GM12801 (cell line): ENCODE measurements around the gene YIF1A.

Experiments used
- TF ChIP-seq, protein P1 (sequence below): IDR thresholded peaks from one replicate; pipeline ENCODE4 v1.5.1; 2011; ENCODE audit warnings: control low read depth; ENCODE audit not compliant: insufficient read length; ENCODE audit errors: extremely low read depth

YIF1A gene

DNA sequence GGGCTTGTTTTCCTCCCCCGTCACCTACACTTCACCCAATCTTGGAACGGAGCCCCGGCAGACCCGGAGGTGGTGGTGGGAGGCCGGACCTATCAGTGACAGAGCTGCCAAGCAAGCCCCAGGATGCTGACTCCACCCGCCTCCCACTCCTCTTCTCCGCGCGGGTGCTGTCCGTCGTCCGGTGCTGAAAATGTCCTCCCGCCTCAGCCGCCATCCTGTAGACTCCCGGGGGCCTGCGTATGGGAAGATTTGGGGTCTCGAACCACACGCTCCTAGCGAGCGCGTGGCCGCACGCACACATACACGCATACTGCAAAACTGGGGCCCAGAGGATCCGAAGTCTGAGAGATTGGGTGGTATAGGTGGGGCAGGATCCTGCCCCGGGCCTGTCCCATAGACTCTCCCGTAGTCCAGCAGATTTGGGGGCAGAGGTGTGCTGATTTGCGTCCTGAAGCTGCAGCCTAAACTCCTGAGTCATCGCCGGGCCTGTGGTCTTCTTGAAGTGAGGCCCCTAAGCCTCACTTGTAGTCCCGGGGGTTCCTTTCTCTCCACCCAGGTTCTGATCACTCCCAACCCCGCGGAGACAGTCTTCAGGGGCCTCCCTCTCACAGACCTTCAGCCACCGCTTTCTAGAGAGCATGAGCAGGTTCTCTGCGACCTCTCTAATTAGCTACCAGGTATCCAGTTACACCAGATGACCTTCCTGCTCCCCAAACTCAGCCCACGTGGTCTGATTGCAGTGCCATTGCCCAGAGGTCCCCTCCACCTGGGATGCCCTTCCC lies 796 bp upstream of the YIF1A start:
- TF ChIP-seq, protein P1, sequence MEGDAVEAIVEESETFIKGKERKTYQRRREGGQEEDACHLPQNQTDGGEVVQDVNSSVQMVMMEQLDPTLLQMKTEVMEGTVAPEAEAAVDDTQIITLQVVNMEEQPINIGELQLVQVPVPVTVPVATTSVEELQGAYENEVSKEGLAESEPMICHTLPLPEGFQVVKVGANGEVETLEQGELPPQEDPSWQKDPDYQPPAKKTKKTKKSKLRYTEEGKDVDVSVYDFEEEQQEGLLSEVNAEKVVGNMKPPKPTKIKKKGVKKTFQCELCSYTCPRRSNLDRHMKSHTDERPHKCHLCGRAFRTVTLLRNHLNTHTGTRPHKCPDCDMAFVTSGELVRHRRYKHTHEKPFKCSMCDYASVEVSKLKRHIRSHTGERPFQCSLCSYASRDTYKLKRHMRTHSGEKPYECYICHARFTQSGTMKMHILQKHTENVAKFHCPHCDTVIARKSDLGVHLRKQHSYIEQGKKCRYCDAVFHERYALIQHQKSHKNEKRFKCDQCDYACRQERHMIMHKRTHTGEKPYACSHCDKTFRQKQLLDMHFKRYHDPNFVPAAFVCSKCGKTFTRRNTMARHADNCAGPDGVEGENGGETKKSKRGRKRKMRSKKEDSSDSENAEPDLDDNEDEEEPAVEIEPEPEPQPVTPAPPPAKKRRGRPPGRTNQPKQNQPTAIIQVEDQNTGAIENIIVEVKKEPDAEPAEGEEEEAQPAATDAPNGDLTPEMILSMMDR: no peak

DNA sequence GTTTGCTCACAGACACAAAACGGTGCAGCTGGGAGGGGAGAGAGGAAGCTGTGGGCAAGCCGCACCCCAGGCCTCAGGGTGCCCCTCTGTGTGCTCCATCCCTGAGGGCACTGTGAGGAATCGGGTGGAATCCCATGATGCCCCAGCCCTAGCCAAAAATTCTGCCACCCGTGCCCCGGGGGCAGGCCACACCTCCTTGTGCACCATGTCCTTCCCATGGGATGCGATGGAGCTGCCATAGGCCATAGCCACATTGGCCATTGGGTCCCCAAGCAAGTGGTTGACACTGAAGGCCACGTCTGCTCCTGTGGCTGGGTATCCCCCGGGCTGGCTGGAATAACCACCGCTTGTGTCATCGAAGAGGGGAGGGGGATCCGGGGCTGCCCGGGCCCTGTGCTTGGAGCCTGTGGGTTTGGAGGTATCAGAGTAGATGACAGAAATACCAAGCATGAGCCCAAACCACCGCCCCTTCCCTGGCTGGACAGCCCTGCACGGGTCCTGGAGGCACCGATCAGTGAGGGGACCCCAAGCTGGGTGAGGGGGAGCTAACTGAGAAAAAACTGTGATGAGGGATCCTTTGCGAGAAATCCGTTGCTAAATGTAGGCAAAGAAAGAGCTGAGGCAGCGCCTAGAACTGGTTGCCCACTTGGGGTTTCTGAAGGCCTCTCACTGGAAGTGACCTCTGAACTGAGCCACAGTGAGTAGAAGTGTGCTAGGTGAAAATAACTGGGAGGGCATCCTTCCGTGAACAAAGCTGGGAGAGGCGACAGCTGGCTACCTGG lies 863 bp downstream of the YIF1A start:
- TF ChIP-seq, protein P1: no peak

DNA sequence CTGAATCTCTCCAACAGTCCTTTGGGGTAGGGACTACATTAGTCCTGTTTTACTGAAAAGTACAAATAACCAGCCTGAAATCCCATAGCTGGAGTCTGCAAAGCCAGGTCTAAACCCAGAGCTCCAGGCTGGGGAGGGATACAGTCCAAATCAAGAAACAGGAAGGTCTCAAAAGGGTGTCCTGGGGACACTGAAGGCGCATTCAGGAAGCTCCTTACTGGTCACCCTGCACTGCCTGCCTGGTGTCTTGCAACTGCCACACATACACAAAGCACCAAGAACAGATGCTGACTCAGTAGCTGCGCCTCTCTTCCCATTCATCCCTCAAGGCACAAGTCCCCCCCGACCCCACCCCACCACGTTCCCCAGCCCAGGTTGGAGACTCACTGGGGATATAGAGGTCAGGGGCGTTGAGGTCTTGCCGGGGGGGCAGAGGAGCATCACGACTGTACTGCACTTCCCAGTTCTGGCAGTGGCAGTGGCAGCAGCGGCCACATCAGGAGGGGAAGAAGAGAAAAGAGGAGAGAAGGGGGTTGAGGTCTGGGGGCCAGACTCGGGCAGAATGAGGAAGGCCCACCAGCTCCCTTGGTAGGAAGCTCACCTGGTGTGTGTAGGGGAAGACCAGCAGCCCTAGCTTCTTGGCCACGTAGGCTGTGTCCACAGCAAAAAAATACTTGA lies 1.6 kb downstream of the YIF1A start:
- TF ChIP-seq, protein P1: no peak

DNA sequence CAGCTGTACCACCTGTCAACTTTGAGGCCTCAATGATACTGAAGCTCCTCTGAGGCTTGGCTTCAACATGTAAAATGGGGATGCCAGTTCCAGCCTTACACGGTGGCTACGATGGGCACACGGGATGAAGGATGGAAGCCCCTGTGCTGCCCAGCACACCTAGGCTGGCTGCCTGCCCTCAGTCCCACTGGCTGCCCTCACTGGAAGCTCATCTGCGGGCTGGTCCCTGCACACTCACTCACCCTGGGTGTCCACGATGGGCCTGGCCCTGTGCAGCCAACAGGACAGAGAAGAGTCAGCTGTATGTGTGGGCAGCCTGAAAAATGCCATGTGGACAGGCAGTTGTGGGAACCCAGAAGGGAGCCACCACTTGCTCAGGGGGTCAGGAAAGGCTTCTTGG lies 2.2 kb downstream of the YIF1A start:
- TF ChIP-seq, protein P1: no peak

DNA sequence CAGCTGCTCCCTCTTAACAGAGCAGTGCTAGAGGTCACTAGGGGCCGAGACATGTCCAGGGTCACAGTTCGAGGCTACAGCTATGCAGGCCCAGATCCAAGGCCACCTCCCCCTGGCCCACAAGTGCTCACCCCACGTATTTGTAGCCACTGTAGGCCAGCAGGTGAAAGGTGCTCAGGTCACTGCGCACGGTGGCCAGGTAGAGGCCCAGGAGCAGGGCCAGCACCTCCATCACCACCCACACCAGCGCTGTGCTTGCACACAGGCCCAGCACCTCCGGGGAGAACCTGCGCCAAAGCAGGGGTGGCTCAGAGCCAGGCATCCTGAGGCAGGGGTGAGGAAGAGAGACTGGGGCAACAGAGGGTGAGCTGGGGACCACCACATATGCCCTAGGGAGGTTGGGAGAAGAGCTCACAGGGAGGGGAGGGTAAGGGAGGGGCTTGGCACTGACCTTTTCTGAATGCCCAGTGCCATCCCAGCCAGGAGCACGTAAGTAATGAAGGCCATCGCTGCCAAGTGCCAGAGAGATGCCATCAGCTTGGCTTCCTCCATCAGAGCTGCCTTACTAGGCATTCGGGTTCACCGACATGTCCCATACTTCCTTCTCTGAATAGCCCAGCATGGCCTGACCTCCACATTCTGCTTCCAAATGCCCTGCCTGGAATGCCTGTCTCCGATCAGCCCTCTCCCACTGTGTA lies 3.5 kb downstream of the YIF1A start:
- TF ChIP-seq, protein P1: no peak

DNA sequence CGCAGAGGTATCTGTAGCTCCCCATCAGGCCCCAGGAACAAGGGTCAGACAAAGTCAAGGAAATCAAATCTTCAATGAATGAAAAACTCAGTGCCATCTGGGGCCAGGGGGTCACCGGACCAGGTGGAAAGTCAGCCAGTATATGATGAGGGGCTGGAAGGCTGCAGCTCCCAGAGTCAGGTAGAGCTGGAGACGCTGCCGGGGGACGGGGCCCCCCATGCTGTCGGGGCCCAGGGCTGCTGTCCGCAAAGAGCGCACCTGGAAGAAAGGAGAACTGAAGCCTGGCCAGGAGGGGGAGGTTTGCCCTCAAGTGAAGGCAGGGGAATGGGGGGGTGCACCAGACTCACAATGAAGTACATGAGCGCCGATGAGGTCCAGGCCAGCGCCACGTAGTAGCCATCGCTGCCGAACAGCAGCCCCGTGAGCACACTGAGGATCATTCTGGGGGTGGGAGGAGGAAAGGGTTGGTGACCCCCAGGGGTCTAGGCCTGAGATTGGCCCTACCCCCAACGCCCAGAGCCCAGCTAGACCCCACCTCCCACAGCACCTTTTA lies 4.3 kb downstream of the YIF1A start:
- TF ChIP-seq, protein P1: no peak
